22Rv1 (cell line): Measurements from ENCODE around the gene GAPVD1.

Experiments used
- CTCF ChIP-seq: fragments of 450-650 bp; IDR thresholded peaks from 2 replicates; pipeline ENCODE4 v1.5.1; 2017; ENCODE audit warnings: mild to moderate bottlenecking
- ZFX ChIP-seq: fragments of 450-650 bp; IDR thresholded peaks from 2 replicates; pipeline ENCODE4 v1.6.1; 2017; ENCODE audit warnings: antibody characterized with exemption, borderline replicate concordance

- TF ChIP-seq CTCF, result no peak
- TF ChIP-seq ZFX, result no peak
Observed at GRCh38 chr9:125235804-125236519, 25.7 kb upstream of the GAPVD1 start.
